ENCODE measurements around the gene CTNNA3. TPM values are rescaled to one million over a fixed set of nuclear protein-coding genes. Genes with fewer than 3 reads are reported as not detected.

CTNNA3 gene
- total RNA-seq, 1 donor from 2014 or later: 0.30 TPM

DNA sequence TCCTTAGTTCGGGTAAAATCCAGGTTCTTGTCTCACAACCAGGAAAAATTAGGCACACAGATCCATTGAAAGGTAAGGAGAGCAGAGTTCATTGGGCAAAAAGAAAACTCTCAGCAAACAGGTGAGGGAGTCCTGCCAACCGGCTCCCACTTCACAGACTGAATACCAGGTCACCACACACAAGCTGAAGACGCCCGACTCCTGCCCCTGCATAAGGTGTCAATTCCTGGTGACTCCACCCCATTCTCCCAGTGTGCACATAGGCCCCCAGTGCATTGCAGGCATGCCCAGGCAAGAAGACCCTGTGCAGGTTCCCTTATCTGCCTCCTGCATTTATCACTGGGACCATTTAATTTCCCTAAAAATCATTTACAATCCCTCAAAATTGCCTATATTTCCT is 415.6 kb downstream of the CTNNA3 start:
- no peaks in the 10 kb centered on the region for H3K36me3 Mint-ChIP-seq (ENCODE audit: unreplicated experiment)
- no peak overlapping the region for H3K27ac Mint-ChIP-seq (ENCODE audit: unreplicated experiment)
- H3K4me1 Mint-ChIP-seq (ENCODE audit: unreplicated experiment): no peaks in the 10 kb centered on the region
- no peak for DNase-seq (ENCODE audit: extremely low spot score, unreplicated experiment)
- no peak overlapping the region for H3K4me3 Mint-ChIP-seq (ENCODE audit: unreplicated experiment)
- H3K27me3 Mint-ChIP-seq (ENCODE audit: unreplicated experiment): no peaks in the 10 kb centered on the region
- TF ChIP-seq, protein P1, sequence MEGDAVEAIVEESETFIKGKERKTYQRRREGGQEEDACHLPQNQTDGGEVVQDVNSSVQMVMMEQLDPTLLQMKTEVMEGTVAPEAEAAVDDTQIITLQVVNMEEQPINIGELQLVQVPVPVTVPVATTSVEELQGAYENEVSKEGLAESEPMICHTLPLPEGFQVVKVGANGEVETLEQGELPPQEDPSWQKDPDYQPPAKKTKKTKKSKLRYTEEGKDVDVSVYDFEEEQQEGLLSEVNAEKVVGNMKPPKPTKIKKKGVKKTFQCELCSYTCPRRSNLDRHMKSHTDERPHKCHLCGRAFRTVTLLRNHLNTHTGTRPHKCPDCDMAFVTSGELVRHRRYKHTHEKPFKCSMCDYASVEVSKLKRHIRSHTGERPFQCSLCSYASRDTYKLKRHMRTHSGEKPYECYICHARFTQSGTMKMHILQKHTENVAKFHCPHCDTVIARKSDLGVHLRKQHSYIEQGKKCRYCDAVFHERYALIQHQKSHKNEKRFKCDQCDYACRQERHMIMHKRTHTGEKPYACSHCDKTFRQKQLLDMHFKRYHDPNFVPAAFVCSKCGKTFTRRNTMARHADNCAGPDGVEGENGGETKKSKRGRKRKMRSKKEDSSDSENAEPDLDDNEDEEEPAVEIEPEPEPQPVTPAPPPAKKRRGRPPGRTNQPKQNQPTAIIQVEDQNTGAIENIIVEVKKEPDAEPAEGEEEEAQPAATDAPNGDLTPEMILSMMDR (IDR thresholded peaks at IDR 0.05): no peak
- no peaks in the 10 kb centered on the region for H3K9me3 Mint-ChIP-seq (ENCODE audit: unreplicated experiment)

DNA sequence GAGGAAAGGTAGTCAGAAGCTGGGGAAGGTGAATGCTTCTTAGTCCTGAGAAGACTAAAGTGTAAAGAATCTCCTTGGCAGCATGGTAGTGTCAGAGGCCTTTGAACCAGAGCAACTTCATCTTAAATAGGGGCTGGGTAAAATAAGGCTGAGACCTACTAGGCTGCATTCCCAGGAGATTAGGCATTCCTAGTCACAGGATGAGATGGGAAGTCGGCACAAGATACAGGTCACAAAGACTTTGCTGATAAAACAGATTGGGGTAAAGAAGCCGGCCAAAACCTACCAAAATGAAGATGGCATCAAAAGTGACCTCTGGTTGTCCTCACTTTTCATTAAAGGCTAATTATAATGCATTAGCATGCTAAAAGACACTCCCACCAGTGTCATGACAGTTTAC is 418.6 kb downstream of the CTNNA3 start:
- no peak overlapping the region for H3K4me3 Mint-ChIP-seq (ENCODE audit: unreplicated experiment)
- H3K9me3 Mint-ChIP-seq (ENCODE audit: unreplicated experiment): no peaks in the 10 kb centered on the region
- TF ChIP-seq, protein P1 (IDR thresholded peaks at IDR 0.05): no peak
- no peak for DNase-seq (ENCODE audit: extremely low spot score, unreplicated experiment)
- H3K27ac Mint-ChIP-seq (ENCODE audit: unreplicated experiment): no peak overlapping the region
- no peaks in the 10 kb centered on the region for H3K4me1 Mint-ChIP-seq (ENCODE audit: unreplicated experiment)
- no peaks in the 10 kb centered on the region for H3K36me3 Mint-ChIP-seq (ENCODE audit: unreplicated experiment)
- H3K27me3 Mint-ChIP-seq (ENCODE audit: unreplicated experiment): peaks cover 2% of the 10 kb centered on the region

GRCh38 chr10:67269828-67270227 is 426.2 kb downstream of the CTNNA3 start:
- H3K4me1 Mint-ChIP-seq (ENCODE audit: unreplicated experiment): no peaks in the 10 kb centered on the region
- no peaks in the 10 kb centered on the region for H3K36me3 Mint-ChIP-seq (ENCODE audit: unreplicated experiment)
- no peak overlapping the region for H3K4me3 Mint-ChIP-seq (ENCODE audit: unreplicated experiment)
- no peak for DNase-seq (ENCODE audit: extremely low spot score, unreplicated experiment)
- H3K27ac Mint-ChIP-seq (ENCODE audit: unreplicated experiment): no peak overlapping the region
- TF ChIP-seq, protein P1 (IDR thresholded peaks at IDR 0.05): no peak
- no peaks in the 10 kb centered on the region for H3K9me3 Mint-ChIP-seq (ENCODE audit: unreplicated experiment)
- peaks cover 4% of the 10 kb centered on the region for H3K27me3 Mint-ChIP-seq (ENCODE audit: unreplicated experiment)

DNA sequence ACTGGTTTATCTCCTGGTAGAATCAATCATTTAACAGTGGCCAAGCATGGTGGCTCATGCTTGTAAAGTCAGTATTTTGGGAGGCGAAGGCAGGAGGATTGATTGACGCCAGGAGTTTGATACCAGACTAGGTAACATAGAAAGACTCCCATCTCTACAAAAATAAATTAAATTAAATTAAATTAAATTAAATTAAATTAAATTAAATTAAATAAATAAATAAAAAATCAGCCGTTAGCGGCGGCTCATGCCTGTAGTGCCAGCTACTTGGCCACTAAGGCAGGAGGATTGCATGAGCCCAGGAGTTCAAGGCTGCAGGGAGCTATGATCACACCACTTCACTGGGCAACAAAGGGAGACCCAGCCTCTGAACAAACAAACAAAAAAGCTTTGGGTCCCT is 427.8 kb downstream of the CTNNA3 start:
- Mint-ChIP-seq H3K27ac (ENCODE audit: unreplicated experiment) (no peak overlapping the region), H3K36me3 (ENCODE audit: unreplicated experiment) (no peaks in the 10 kb centered on the region), H3K4me3 (ENCODE audit: unreplicated experiment) (no peak overlapping the region), H3K27me3 (ENCODE audit: unreplicated experiment) (peaks cover 4% of the 10 kb centered on the region), H3K9me3 (ENCODE audit: unreplicated experiment) (no peaks in the 10 kb centered on the region), H3K4me1 (ENCODE audit: unreplicated experiment) (no peaks in the 10 kb centered on the region)
- no peak for DNase-seq (ENCODE audit: extremely low spot score, unreplicated experiment)
- TF ChIP-seq, protein P1 (IDR thresholded peaks at IDR 0.05): no peak

- H3K27me3 Mint-ChIP-seq (ENCODE audit: unreplicated experiment): peaks cover 4% of the 10 kb centered on the region
- H3K4me3 Mint-ChIP-seq (ENCODE audit: unreplicated experiment): no peak overlapping the region
- no peaks in the 10 kb centered on the region for H3K36me3 Mint-ChIP-seq (ENCODE audit: unreplicated experiment)
- TF ChIP-seq, protein P1 (IDR thresholded peaks at IDR 0.05): no peak
- H3K4me1 Mint-ChIP-seq (ENCODE audit: unreplicated experiment): no peaks in the 10 kb centered on the region
- no peak overlapping the region for H3K27ac Mint-ChIP-seq (ENCODE audit: unreplicated experiment)
- H3K9me3 Mint-ChIP-seq (ENCODE audit: unreplicated experiment): no peaks in the 10 kb centered on the region
- no peak for DNase-seq (ENCODE audit: extremely low spot score, unreplicated experiment)
Observed at GRCh38 chr10:67262675-67263074, 433.3 kb downstream of the CTNNA3 start.
